NCI-H2107 treated with DMSO at 0.1 percent for 48 hours (cell line): ENCODE results near the gene MYO1H.
"Not testable (repeated sequence)": the region's sequence is repeated elsewhere in the genome, so short reads cannot be mapped to it uniquely, and the experiment has no call there.

Source experiments
- DNase-seq: peaks from one replicate; lab custom pipeline; 2025; ENCODE audit not compliant: unreplicated experiment; lab: John Stamatoyannopoulos, UW

MYO1H gene

DNA sequence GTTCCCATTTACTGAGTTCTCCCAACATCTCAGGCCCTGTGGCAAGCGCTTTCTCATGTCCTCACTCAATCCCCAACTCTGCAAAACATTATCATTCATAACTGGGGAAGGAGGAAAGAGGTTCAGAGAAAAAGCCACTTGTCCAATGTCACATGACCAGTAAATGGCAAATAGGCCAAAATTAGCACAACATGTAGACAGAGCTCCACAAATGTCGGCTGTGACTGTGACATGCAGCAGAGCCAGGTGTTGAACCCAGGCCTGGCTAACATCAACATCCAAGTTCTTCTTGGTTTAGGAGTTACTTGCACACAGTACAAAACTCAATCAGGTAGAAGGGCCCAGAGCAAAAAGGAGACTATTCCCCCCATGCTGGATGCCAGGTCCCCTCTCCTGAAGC is 118.6 kb downstream of the MYO1H start:
- no peak for DNase-seq

DNA sequence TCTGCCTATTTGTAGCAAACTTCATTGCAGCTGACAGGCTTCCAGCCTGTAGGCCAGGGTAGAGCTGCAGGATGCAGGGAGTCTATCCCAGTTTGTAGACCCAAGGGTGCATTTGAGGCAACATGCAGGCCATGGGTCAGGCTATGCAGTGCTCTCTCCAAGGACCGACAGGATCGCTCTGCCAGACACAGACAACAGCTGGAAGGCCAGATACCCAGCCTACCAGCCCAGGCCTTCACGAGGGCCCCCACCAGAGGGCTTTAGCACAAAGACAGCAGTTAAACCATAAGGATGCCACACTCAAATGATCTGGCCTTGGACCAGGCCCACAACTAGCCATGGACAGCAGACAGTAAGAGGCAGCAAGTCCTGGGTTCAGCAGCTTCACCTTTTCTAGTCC is 119.1 kb downstream of the MYO1H start:
- DNase-seq = no peak

DNA sequence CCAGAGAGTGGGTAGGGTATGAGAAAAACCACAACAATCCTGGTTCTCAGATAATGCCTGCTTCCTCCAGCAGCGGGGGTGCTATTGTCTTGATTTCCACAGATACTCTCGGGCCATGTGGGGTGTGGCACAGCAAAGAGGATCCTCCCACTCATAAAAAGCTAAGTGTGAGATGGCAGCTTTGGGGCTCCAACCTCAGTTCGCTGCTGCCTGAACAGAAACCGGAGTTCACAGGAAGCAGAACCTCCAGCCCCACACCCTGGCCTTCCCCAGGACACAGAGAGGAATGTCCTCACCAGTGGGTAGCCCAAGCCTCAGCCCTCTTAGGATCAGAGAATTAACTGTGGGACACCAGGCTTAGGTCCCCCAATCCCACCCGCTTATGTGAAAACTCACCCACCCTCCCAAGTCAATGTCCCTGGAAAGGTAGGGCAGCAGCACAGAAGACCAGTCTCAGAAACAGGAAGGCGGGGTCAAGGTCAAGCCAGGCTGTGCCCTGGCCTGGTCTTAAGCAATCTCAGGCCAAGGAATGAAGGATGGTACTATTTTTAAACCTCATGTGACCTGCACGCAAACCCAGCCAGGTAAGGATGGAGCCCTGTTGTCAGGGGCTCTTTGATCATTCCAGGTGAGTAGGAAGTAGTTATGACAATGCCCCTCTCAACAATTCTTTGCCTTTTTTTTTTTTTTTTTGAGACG is 120.4 kb downstream of the MYO1H start:
- no peak for DNase-seq

DNA sequence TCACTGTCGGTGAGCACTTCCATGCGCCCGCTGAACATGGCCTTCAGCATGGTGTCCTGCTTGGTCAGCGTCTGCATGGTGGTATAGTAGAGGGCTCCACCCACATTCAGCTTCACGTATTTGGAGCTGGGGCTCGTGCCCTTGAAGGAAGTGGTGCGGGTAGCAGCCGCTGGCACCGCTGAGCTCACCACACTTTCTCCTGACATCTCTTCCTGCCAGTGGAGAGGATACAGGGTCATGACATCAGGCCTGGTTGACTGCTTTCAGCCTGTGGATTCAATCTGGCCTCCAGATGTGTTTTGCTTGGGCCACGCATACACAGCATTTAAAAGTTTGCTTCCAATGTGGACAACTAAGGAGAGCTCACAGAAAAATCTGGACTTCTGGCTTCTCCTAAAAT is 121.8 kb downstream of the MYO1H start:
- DNase-seq = no peak

DNA sequence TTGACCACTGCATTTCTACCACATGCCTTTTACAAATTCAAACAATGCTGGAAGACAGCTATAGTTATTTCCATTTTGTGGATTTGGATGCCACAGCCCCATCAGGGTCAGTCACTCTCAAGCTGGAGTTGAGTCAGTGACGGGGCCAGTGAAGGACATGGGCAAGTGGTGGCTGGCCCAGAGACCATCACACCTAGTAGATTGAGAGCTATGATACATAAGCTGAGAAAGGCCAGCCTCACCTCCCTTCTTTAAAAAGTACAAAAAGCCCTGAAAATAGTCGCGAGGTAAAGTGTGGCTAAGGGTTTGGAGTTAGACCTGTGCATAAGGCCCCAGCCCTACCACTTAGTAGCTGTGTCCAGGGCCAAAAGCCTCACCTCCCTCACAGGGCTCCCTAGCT is 125.3 kb downstream of the MYO1H start:
- DNase-seq = no peak

DNA sequence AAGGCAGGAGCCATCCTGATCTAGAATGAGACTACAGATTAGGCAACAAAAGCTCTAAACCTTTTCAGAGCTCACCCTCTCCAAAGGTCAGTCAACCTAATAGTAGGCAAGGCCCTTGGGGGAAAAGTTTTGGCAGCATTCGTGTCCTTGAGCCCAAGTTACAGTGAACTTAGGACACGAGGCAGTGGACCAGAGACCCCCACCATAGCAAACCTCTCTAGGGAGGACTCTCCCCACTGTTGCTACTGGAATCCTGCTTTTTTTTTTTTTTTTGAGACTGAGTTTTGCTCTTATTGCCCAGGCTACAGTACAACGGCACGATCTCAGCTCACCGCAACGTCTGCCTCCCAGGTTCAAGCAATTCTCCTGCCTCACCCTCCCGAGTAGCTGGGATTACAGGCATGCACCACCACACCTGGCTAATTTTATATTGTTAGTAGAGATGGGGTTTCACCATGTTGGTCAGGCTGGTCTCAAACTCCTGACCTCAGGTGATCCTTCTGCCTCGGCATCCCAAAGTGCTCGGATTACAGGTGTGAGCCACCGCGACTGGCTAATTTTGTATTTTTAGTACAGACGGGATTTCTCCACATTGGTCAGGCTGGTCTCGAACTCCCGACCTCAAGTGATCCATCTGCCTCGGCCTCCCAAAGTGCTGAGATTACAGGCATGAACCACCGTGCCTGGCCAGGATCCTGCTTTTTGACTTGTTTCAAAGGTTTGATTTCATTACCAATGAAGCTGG is 126.0 kb downstream of the MYO1H start:
- DNase-seq = not testable (repeated sequence)

DNA sequence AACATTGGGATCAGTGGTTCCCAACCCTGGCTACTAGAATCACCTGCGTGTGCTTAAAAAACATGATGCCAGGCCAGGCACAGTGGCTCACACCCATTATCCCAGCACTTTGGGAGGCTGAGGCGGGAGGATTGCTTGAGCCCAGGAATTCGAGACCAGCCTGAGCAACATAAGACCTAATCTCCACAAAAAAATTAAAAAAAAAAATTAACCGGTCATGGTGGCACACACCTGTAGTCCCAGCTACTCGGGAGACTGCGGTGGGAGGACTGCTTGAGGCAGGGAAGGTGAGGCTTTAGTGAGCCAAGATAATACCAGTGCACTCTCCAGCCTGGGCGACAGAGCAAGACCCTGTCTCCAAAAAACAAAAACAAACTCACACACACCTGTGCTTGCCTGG is 127.4 kb downstream of the MYO1H start:
- no peak for DNase-seq

DNA sequence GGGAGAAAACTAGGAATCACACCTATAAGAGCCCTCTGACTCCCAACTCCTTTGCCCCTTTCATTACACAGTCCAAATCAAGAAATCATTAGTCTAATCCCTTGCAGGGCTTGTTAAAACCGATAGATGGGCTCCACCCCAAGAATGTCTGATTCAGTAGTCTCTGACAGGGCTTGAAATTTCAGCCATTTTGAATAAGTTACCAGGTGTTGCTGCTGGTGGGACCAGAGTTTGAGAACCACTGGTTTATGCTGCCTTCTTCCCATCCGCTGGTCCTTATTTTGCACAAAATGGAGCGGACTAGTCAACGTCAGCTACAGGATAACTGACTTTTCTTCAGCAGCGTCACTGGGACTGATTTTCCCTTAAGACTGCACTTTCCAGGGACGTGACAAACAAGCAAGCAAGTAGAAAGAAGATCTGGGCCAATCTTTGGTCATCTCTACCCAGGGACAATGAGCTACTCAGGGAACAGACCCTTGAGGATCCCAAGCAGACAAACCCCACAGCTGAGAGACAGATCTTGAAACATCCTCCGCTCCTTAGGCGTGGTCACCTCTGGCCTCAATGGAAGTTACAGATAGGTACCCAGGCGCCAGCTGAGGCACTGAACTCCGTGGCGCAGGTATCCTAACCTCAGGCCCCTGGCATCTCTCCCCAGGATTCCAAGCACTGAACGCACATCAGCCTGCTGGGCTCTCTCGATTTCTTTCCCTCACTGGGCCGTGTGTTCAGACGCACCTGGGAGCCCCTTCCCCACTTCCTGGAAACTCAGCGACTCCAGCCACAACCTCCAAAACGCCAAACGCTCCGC is 128.5 kb downstream of the MYO1H start:
- DNase-seq = no peak

DNA sequence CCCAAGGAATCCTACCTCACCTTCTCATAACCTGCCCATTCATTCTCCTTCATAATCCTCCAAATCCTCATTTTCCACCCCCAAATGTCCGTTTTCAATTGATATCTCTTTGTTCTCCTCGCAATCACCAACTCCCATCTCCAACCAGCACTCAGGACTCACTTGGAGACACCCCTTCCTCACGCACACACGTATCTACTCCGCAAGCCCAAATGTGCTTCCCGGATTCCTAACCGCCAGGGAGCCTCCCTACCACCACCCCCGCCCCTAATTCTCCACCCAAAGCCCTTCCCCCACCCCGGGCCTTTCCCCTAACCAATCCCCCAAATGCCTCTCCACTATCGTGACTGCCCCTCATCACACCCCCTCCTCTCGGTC is 129.1 kb downstream of the MYO1H start:
- DNase-seq = no peak

DNA sequence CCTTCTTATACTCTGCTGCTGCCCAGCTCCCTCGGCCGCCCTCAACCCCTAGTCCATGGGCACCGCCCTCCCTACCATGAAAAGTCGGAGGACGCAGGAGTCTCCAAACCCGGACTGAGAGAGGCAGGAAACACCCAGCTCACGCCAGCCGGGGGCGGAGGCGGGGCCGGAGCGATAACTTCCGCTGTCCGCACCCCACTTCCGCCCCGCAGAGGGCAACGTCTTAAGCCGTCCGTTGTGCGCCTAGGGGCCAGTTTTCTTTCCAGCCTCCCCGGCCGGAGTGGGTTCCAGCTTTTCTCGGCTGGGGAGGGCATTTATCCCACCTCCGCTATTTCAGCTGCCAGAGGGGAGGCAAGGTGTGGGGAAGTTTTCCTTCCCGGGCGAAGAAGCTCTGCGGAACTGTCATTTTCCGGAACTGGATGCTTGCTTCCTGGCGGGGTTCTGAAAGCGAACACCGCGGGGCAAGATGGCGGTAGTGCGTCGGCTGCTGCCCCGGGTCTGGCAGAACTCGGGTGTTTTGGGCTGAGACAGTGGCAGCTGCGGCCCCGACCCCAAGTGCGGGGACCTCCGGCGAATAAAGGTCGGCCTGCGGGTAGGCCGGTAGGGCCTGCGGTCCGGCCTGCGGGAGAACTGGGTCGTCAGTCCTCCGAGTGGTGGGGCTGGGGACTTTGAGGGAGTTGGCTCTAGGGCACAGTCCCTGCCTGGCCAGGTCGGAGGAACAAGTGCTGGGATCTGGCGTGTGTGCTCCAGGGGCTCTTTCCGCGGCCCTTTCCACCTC is 129.7 kb downstream of the MYO1H start, which contains the start of the genes KCTD10 and UBE3B:
KCTD10 (minus strand) TSS at position 116 of the 778 bp plus-strand sequence; CDS start at position 78, 38 bp downstream.
UBE3B (plus strand) TSS at position 450 of the 778 bp plus-strand sequence. CDS start 5,918 bp downstream, outside the sequence.
- peak; percentile 82 for DNase-seq

DNA sequence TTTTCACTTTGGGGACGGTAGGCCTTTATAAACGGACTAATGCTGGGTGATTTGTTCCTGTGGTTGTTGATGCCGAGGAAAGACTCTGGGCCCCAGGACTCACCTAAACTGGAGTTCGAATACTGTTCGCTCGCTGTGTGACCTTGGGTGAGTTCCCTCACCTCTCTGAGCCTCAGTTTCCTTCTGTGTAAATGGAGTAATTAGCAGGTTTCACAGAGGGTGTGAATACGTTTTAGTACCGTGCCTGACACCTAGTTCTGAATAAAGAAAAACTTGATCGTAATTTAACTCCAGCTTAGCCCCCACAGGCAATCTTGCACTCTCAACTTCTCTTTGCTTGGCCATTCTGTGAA is 130.2 kb downstream of the MYO1H start:
- DNase-seq = no peak

DNA sequence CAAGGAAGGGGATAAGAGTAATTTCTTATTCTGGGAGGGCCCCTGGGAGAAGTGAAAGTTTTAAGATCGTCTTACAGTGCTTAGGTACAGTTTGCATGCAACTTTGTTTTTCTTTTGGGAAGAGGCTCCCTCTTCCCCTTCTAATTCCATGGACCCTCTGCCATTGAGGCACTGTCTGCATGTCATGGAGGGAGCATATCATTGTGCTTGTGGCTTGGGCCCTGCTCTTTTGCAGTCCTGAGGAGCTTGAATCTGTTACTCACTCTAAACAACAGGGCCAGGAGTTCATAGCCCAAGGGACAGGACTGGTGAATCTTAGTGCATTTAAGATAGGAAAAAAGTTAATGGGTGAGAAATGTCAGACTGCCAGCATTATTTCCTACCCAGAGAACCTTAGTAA is 132.1 kb downstream of the MYO1H start:
- no peak for DNase-seq

DNA sequence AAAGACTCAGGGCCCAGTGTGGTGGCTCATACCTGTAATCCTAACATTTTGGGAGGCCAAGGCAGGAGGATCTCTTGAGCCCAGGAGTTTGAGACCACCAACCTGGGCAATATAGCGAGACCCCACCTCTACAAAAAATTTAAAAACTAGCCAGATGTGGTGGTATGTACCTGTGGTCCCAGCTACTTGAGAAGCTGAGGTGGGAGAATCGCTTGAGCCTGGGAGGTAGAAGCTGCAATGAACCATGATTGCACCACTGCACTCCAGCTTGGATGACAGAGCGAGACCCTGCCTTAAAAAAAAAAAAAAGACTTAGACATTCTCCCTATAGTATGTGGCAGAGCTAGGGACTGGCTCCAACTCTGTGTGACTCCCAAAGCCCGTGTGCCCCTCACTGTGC is 132.7 kb downstream of the MYO1H start:
- no peak for DNase-seq

DNA sequence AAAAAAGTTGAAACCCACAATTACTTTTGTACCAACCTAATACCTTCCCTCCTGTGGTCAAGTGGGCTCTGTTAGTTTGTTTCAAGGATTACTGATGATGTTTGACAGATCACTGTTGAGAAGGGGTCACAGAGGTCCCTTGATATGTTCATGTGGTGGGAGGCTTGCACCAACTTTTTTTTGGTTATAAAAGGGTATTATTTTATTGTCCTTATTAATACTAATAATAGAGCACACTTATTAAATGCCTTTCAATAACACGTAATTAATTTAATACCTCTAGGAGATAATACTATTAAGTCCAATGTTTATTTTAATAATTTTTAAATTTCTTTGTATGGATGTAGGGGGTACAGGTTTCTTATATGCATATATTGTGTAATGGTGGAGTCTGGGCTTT is 134.2 kb downstream of the MYO1H start:
- DNase-seq = no peak

DNA sequence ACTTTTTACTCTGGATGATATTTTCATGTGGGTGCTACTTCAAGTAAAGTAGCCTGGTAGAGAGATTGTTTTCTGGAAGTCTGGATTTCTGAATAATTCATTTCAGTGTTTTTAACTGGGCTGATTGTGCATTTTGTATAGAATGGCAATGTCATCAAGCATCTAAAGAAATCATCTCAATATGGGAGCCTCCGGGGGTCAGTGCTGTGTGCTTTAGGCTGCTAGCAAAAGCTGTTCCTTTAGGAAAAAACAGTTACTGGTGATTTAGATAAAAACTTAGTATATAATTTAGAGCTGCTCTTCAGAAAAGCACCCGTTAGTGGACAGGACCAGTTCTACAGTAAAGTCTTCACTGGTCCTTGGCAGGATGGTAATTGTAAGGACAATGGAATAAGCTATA is 134.8 kb downstream of the MYO1H start:
- no peak for DNase-seq

DNA sequence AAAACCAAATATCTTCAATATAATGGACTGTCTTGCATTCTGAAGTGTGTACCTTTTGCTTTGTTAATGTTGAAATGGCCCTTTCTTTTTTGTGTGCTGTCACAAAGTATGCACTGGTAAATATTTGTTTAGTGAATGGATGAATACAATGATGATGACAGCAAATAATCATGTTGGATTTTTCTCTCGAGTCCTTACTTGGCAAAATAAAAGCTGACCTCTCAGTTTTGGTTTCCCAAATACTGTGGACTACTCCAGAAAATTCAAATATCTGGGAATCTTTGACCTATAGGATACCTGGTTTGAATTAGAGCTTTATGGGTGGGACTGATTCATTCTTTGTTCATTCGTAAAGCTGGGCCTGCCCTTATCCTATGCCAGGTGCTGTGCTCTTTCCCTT is 135.2 kb downstream of the MYO1H start:
- DNase-seq = no peak

DNA sequence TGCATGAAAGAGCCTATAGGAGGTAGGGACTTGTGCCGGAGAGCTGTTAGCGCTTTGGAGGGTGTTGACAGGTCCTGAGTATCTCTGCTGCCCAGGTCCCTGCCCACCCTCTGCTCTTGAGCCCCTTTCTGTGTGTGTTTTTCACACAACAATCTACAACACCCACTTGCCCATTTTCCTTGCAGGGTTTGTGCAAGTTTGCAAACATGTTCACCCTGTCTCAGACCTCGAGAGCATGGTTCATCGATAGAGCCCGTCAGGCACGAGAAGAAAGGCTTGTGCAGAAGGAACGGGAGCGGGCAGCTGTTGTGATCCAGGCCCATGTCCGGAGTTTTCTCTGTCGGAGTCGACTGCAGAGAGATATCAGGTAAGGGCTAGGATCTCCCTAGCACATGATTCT is 135.6 kb downstream of the MYO1H start:
- no peak for DNase-seq

DNA sequence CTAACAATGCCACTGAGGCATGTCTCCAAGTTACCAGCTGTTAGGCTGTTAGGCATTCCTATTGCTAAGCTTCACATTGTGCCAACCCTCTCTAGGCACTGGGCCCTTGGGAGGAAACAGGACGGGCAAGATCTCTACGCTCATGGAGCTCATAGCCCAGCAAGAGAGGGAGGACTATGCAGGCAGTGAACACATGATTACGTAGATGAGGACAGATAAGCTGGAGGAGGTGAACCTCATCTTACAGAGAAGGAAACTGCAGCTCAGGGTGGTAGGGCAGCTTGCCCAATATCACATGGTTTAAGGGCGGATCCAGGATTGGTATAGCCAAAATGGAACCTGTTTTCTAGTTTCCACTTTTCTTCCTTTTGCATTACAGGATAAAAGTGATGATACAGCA is 137.5 kb downstream of the MYO1H start:
- DNase-seq = no peak

DNA sequence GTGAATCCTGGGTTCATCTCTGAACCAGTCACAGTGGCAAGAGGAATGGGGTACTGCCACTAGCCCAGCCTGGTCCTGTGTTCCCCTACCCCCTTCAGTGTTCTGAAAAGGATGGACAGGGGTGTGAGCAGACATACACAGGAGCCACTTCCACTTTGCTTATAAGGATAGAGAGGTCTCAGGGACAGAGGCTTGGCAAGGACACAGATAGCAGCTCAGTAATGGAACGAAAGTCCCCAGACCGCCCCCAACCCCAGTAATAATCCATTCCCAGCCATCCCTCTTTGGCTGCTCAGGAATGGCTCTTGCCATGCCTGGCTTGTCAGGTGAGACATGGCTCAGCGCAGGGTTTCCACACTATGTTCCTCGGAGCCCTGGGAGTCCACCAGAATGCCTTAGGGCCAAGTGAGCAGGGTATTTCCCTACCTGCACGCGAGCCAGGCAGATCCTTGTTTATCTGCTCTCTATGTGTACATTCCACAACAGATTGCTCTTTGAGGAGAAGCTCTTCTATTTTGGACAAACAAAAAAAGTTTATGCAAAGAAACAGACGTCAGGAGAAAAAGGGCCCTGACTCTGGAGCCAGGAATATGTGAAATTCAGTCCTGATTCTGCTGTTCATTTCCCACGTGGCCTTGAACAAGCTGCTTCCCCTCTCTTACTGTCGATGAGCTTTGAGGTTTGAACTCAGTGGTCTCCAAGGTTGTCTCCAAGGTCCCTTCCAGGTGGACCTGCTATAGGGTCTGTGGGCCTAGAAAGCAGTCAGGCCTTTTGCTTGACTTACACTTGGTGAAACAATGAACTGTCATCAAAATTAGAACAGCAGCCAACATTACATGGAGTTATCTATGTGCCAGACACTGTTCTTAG is 139.7 kb downstream of the MYO1H start:
- DNase-seq = no peak

DNA sequence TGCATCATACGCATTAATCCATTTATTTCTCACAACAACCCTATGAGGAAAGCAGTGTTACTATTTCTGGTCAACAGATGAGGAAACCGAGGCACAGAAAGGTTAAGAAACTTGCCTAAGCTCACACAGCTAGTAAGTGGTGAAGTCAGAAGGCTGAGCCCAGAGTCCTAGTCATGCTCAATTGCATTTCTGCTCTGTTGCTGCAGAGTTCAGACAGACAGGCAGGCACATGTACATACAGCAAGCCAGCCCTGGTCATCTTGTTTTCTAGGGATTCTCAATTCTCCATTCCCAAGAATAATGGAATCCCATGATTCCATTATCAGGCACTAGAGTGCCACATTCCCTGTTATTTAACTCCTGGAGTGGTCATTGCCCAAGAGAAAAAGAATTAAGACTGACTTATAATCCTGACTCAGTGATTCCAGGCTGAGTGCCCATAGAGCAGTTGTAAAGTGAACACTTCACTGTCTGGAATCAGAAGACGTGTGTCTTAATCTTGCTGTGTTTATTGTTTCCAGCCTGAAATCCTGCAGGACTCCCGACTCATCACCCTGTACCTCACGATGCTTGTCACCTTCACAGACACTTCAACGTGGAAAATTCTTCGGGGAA is 140.5 kb downstream of the MYO1H start:
- no peak for DNase-seq
